ENCODE data around the gene C9.
"Not testable (repeated sequence)": the region's sequence is repeated elsewhere in the genome, so short reads cannot be mapped to it uniquely, and the experiment has no call there.

C9 gene

DNA sequence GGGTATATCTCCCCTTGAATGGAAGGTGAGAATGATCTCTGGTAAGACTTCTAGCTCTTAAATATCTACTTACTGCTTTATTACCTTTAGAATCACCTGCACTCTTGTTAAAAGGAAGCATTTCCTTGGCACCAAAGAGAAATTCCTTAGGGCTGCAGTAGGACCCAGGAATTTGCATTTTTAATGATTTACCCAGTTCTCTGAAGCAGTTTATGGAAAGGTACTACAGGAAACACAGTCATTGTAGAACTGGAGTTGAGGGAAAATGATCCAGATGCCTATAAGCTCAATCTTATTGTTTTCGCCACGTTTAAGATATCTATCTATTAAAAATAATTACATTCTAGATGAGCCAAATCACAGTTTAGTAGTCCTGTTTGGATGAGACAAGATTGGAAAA, 9.5 kb upstream of the C9 start:
- DNase-seq (ENCODE audit: low read depth in 1 of 2, low spot score in 1 of 2): no peak

DNA sequence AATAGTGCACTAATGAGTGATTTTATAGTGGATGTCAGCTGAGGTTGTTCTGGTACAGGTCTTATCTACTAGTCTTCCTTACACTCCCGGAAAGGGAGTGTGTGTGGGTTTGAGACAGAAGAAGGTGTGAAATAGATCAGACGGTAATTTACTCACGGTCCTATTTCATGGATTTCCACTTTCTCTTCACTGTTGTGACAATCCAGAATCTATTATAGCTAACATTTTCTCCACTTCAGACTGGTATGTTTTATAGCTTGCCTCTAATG, 7.0 kb upstream of the C9 start:
- no peak for DNase-seq (ENCODE audit: low read depth in 1 of 2, low spot score in 1 of 2)

DNA sequence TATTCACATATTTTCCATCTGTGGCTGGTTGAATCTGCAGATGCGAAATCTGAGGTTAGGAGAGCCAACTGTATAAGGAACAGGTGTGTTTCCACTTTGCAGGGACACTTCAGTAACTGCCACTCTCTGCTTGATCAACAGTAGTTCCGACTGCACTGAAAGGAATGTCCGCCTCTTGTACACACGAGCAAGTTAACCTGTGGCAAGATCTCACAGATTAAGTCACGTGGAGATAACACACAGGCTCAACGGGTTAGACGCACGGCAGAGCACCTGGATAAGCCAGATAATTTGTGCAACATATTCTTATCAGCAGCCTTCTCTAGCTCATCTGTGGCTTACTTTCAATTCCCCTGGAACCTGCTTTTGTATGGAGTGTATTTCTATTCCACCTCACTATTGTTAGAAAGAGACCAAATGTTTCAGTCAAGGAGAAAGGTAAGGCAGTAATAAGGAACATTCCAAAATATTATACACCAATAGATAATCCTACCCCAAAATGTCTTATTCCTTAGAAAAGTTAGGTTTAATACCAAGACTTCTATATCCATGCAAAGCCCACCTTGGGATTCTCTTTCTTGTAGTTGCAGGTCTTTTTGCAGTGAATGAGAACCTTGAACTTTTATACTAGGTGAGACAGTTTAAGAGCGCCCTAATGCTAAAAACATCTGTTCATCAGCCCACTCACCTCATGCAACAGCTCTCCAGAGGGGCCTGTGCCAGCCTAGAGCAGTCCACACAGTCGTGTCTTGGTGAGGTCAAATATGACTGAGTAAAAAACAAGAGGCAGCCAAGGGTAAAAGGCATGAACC, 6.5 kb upstream of the C9 start:
- DNase-seq (ENCODE audit: low read depth in 1 of 2, low spot score in 1 of 2): no peak

DNA sequence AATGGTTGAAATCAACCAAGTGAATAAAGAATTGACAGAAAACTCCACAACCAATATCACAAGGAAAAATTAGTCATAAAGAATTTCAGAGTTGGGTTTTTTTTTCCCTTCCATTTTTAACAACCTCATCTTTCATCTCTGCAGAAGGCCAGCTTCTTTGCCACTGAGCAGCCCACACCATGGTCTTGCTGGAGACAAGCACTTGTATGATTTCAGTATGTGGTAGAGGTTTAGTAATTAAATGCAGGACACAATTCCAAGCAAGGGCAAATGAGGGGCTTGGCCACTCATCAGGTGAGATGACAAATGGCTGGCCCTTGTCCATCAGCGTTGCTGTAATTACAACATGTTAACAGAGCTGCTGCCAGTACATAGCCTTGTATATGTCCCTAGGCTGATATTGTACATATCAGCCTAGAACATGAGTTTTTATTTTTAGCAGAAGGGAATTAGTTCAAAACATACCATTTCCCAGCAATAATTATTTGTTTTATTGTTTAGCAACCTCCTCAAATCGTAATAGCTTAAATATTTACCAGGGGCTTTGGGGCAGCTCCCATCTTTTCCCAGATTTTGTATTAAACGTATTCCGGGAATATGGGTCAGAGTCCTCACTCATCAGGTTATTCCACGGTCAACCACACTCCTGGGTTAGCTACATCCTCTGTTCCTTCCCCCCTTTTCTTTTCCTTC, 5.0 kb upstream of the C9 start:
- no peak for DNase-seq (ENCODE audit: low read depth in 1 of 2, low spot score in 1 of 2)

DNA sequence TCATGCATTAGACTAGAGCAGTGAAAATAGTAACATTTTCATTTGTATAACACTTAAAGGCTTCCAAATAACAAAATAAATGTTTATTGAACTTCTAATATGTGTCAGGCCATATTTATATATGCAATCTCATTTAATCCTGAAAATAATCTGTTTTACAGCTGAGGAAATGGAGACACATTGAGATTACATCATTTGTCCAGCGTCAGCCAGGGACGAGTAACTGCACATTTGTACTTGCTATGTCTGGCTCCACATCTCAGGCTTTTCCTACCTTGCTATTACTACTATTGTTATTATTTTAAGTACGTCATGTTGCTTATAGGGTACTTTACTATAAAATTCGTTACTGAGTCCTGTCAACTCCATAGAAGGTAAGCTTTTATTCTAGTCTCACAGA, 3.8 kb upstream of the C9 start:
- DNase-seq (ENCODE audit: low read depth in 1 of 2, low spot score in 1 of 2): no peak

DNA sequence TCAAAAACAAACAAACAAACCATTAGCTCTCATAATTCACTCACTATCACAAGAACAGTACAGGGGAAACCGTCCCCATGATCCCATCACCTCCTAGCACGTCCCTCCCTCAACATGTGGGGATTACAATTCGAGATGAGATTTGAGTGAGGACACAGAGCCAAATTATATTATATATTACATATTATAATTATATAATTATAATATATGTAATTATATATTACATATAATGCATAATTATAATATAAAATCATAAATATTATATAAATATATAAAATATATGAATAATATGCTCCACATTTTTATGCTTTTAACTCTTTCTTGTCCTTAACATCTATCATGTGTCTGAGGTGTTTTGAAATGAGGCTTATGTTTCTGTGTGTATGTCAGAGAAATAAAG, 3.4 kb upstream of the C9 start:
- DNase-seq (ENCODE audit: low read depth in 1 of 2, low spot score in 1 of 2): no peak

DNA sequence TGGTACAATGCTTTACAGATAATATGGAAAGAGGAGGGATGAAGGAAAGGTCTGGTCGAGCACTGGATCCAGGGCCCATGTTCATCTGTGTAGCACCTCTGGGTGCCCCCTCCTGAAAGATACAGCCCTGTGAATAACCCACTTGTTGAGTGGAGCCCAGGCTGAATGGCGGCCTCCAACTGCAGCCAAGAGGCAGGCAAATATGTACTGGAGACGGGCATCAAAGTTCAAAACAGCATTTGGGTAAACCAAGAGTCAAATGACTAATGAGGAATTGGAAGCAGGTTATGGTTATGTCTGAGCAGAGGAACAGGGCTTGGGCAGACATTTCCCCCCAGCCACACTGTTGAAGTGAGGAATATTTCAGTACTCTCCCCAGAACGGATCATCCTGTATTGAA, 1.1 kb downstream of the C9 start:
- DNase-seq (ENCODE audit: low read depth in 1 of 2, low spot score in 1 of 2): no peak

DNA sequence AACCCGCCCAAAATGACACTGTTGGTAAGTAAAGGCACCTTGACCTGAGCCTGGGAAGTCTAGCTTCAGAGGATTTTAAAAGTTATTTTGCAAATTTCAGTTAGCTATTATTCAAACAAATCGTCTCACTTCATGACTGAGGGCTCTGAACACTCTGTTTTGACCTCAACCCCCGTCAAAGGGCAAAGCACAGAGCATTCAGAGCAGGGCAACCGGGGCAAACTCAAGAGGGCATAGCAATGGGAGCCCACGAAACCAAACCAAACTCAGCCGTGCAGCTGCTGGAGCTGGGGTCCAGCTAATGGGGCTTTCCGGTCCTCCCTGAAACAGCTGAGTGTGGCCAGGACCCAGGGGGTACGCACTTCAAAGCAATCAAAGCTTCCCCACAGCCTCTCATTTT, 1.6 kb downstream of the C9 start:
- DNase-seq (ENCODE audit: low read depth in 1 of 2, low spot score in 1 of 2): no peak

DNA sequence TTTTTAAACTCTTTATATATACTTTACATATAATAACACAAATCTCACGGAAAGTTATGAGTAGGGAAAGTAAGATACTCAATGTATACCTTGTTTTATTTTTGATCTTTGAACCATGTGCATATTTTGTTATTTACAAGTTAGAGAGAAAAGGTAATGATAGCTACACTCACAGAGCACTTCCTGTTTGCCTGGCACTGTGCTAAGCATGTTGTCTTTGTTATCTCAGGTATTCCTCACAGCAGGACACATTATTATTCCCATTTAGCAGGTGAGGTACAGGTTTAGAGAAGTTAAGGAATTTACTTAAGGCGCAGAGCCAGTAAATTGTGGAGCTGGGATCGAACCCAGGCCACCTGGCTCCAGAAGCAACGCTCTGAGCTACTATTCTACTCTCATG, 3.0 kb downstream of the C9 start:
- DNase-seq (ENCODE audit: low read depth in 1 of 2, low spot score in 1 of 2): no peak

DNA sequence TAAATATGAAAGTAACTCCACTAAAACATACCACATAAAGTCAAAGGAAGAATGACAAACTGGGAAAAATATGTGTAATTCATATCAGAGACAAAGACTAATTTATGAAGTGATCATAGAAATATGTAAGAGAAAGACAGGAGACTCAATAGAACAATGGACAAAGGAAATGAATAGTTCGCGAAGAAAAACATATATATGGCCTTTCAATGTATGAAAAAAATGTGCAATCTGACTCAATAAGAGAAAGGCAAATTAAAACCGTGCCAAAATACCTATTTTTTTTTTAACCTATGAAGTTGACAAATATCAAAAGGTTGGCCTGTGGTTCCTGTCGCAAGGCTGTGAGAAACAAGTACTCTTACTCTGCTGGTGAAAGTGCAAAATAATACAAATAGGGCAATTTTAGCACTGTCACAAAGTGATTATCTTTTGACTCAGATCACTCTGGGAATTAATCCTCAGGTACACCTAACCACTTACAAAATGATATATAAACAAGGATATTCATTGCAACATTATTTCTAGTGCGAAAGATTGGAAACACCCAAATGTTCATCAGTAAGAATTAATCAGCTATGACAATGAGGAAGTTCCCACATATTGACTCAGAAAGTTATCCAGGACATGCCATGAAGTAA, 3.7 kb downstream of the C9 start:
- DNase-seq (ENCODE audit: low read depth in 1 of 2, low spot score in 1 of 2): no peak

DNA sequence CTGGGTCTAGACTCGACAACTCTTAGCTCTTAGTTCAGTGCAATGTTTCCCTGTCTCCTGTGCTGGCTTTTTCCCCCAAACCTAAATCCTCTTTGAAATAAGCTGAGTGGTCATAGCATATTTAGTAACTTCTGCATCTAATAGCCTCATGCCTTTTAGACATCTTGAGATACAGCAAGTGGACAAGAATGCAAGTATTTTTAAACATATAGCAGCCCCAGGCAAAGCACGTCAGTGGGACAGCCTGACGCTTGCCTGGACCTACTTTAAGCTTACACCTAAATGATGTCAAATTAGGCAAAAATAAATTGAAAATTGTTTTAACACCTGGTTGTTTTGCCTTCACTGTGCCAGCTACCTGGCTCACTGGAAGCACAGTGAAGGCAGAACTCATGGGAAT, 8.0 kb downstream of the C9 start:
- no peak for DNase-seq (ENCODE audit: low read depth in 1 of 2, low spot score in 1 of 2)

DNA sequence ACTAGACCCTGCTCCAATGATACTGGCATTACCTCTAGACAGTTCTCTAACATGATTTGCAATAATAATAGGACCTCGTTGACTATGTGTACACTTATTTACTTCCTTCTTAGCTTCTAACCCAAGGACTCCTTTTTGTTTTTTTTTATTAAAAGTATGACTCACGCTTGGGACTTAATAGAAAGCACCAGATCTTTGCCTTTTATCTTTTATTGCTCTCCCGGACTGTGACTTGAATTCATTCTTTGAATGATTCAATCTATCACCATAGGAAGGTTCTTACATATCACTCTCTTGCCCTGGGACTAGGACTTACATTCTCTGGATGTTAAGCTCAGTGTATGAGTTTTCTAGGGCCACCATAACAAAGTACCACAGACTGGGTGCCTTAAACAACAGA, 9.0 kb downstream of the C9 start:
- no peak for DNase-seq (ENCODE audit: low read depth in 1 of 2, low spot score in 1 of 2)

DNA sequence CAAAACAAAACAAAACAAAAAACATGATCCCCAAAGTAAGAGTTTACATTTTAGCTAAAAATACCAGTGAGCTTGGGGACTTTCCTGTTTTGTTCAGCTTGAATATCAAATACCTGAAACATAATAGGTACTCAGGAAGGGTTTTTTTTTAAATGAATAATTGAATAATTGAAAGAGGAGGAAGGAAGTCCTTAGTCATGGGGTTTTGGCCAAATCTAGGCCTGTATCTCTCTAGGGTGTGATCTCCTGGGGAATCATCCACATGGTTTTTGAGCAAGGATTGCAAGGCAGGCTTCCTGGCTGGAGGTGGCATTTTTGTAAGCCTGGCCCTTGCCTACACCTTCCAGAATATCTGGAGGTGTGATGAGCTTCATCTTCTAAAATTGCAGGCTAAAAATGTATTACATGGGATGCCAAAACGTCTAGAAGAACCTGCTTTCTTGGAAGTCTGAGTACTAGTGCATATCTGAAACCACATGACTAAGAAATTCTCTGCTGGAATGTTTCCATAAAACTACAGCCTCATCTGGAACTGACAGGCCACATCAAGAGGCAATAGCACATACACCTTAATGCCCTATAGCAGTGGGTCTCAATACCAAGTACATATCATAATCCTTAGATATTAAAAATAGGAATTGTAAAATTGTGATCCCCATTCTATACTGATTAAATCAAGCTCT, 10.4 kb downstream of the C9 start:
- DNase-seq (ENCODE audit: low read depth in 1 of 2, low spot score in 1 of 2): no peak

DNA sequence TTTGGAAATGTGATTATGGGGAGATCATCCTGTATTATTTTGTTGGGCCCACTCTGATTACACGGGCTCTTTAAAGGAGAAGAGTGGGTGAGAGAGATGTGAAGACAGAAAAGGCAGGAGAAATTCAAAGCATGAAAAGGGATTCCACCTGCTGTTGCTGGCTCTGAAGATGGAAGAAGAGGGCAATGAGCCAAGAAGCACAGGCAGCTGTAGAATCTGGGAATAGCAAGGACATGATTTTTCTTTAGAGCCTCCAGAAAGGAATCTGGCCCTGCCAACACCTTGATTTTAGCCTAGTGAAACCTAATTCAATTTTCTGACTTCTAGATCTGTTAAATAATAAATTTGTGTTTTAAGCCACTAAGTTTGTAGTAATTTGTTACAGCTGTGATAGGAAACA, 11.3 kb downstream of the C9 start:
- DNase-seq (ENCODE audit: low read depth in 1 of 2, low spot score in 1 of 2): no peak

DNA sequence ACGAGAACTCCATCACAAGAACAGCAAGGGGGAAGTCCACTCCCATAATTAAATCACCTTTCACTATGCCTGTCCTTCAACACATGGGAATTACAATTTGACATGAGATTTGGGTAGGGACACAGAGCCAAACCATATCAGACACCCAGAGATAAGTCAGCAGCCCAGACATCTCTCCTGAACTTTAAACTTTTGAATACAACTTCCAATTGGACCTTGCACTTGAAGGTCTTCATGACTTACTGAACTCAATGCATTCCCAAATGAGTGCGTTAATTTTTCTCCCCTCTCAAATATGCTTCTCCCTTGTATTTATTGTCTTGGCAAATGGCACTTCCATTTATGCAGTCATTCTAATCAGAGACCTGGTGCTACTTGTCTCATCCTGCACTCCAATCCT, 12.1 kb downstream of the C9 start:
- no peak for DNase-seq (ENCODE audit: low read depth in 1 of 2, low spot score in 1 of 2)

DNA sequence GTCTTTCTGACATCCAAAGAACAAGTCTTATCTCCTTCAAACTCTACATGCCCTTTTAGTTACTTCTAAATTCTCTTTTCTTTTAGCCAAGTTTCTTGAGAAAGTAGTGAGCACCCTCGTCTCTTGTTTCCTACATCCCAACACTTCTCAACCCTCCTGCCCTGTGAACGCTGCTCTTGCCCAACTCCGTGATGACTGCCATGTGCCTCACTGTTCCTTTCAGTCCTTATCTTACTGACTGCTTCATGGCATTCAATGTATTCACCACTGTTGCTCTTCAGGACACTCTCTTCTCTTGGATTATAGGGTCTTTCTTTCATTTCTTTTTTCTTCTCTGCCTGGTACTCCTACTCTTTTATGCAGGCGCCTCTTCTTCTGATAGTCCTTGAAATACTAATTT, 14.8 kb downstream of the C9 start:
- DNase-seq (ENCODE audit: low read depth in 1 of 2, low spot score in 1 of 2): no peak

DNA sequence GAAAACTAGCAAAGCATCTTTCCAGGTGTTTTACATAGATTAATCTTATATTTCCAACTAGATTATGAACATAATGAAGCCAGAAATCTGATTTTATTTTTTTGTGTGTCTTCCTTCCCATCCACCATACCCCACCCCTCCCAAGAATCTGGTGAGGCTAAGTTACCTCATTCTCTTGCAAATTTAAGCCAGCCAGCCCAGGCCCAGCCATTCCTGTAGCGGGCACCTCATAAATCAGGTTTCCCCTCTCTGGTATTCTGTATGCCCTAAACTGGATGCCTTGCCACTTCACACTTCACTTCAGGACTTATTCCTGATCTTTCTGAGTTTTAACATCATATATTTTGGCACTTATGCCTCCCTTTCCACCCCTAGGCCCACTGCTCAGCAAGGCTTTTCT, 21.8 kb downstream of the C9 start:
- DNase-seq (ENCODE audit: low read depth in 1 of 2, low spot score in 1 of 2): no peak

DNA sequence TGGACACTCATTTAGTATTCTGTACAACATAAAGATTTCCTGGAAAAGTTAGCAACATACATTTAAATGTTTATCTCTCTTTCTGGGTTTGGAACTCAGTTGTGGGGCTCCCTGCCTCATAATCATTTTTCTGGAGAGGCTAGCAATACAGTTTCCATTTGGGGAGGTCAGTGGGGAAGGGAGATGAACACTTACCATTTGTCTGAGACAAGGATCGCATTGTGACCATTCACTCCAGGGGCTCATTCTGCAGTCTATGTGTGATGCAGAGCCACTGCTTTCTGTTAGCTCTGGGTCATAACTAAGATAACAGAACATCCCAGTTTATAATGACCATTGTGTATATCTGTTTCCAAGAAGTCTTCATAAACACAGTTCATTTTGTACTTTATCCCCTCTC, 22.4 kb downstream of the C9 start:
- DNase-seq (ENCODE audit: low read depth in 1 of 2, low spot score in 1 of 2): no peak

DNA sequence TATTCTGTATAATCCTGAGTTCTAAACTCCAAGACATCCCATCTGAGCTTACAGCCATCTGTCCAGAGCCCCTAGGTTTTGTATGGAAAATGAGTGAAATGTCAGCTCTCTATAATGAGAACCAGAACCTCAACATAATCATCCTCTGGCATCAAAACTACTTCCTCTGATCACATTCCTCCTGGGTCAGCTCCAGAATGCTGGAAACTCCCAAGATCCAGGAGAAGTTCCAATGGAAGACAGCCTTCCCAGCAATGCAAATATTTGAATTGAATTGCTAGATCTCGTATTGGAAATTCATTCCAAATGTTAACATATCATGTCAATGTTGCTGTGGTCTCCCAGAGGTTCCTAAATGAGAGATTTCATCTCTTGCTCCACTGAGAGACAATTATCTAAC, 23.8 kb downstream of the C9 start:
- DNase-seq (ENCODE audit: low read depth in 1 of 2, low spot score in 1 of 2): no peak

DNA sequence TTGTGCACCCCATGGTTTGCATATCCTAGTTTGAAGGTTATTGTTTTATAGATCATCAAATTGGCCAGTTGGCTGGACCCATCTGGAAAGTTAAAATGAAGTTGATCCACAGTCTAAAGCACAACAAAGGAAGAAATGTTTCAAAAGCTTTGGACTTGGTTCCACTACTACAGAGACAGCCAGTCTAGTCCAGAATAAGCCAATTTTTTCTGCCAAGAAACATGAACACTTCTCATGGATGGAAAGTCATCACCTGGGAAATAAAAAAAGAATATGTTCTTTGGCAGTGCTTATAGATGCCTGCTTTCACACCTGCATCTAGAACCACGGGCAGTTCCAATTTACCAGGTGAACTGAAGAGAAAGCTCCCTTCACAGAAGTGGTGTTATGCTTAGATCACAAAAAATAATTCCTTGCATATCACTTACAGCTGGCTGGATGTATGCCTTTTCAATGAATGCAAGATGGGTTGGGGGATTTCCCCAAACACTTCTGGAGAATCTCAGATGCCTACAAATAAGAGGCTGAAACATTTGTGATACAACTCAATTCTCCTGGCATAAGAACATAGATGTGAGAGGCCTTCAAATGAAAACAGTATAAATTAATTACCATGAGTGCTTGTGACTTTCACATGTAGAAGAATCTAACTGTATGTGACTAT, 26.9 kb downstream of the C9 start:
- DNase-seq (ENCODE audit: low read depth in 1 of 2, low spot score in 1 of 2): no peak

DNA sequence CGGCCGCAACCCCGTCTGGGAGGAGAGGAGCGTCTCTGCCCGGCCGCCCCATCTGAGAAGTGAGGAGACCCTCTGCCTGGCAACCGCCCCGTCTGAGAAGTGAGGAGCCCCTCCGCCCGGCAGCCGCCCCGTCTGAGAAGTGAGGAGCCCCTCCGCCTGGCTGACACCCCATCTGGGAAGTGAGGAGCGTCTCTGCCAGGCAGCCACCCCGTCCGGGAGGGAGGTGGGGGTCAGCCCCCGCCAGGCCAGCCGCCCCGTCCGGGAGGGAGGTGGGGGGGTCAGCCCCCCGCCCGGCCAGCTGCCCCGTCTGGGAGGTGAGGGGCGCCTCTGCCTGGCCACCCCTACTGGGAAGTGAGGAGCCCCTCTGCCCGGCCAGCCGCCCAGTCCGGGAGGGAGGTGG, 30.0 kb downstream of the C9 start:
- DNase-seq (ENCODE audit: low read depth in 1 of 2, low spot score in 1 of 2): not testable (repeated sequence)

DNA sequence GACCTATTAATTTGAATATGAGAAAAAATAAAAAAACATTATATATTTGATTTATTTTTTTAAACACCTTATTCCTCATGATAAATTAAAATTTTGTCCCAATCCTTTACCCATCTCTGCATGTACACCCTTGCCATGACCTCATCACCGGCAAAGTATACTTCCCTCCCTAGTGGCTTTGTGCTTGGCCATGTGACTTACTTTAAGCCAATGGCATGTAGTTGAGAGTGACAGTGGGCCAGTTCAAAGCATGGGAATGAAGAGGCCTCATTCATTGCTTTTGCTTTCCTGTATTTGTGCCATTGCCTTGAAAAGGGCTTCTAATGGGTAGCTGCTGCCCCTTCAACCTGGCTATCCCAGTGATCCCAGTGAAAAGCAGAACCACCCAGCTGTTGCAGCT, 31.2 kb downstream of the C9 start:
- no peak for DNase-seq (ENCODE audit: low read depth in 1 of 2, low spot score in 1 of 2)
